Ovary (tissue), 9 donors: Measurements from ENCODE around the gene TRIB2. TPM values are rescaled to one million over a fixed set of nuclear protein-coding genes. Genes with fewer than 3 reads are reported as not detected.

ENCODE experiments used
- DNase-seq, 5 donors: peaks; one replicate each; pipeline ENCODE4 v3.0.0-alpha.2; 2019 to 2020
- H3K27ac ChIP-seq, 2 donors: fragments of 200-600 bp; one replicate each; pipeline versions ENCODE4 v1.5.1 to v1.8.0; 2019 to 2022
- H3K27me3 ChIP-seq: fragments of 200-600 bp; one replicate; pipeline ENCODE4 v1.8.0; 2022
- H3K36me3 ChIP-seq: fragments of 200-600 bp; sonication (generic); one replicate; pipeline ENCODE4 v1.5.1; 2019
- H3K4me1 ChIP-seq: one replicate; pipeline ENCODE4 v1.8.1; 2013; ENCODE audit warnings: mild to moderate bottlenecking, moderate library complexity; ENCODE audit not compliant: insufficient read depth
- H3K4me3 ChIP-seq: fragments of 200-600 bp; sonication (generic); one replicate; pipeline ENCODE4 v1.5.1; 2017
- H3K9me3 ChIP-seq, 2 donors: fragments of 200-600 bp in 1 of 2; sonication (generic) in 1 of 2; one replicate each; pipeline versions ENCODE4 v1.5.1 to v1.8.1; 2013 to 2019; ENCODE audit warnings: mild to moderate bottlenecking in 1 of 2, moderate library complexity in 1 of 2
- CTCF ChIP-seq, 3 donors: fragments of 450-650 bp in 2 of 3; fragments of 200-600 bp in 1 of 3; IDR thresholded peaks; one replicate each; pipeline versions ENCODE4 v1.5.1 to v1.8.0; 2016 to 2022; ENCODE audit warnings: antibody characterized with exemption in 3 of 3, mild to moderate bottlenecking in 1 of 3
- EP300 ChIP-seq: sonication (generic); formaldehyde crosslinking; IDR thresholded peaks from one replicate; pipeline ENCODE4 v1.6.1; 2017; ENCODE audit warnings: antibody characterized with exemption
- POLR2A ChIP-seq: fragments of 450-650 bp; IDR thresholded peaks from one replicate; pipeline ENCODE4 v1.6.1; 2017; ENCODE audit warnings: antibody characterized with exemption, mild to moderate bottlenecking, moderate library complexity
- WGBS, 3 donors: extraction: QIAGEN DNeasy Blood & Tissue Kit in 1 of 3; methylation state at CpG; one replicate each; pipeline versions ENCODE4 v1.1.5 to v1.1.7; 2013 to 2017; 5-methylcytosine and 5-hydroxymethylcytosine counted together
- intact Hi-C, 4 donors: fragments of 100-400 bp; cut with DNase I; formaldehyde crosslinking; loops; one replicate each; pipeline versions ENCODE4 v1.11.0 to v1.15.1; 2022 to 2023
- polyA plus RNA-seq, 2 donors: library from polyadenylated mRNA; stranded (reverse); fragments of 200-250 nt in 1 of 2; fragments of 350-450 nt in 1 of 2; fragmentation: Illumina TruSeq in 1 of 2; extraction: RNeasy Lipid Tissue Mini Kit (QIAGEN cat#74804) in 1 of 2; gene quantifications; one replicate each; pipeline ENCODE4 v1.2.3, GENCODE V29; 2013 to 2014
- total RNA-seq, 7 donors: library from RNA; depleted of rRNA in 2 of 7; stranded (reverse); fragments of >200 nt in 2 of 7; fragmentation: NEBNext Ultra II Directional in 3 of 7; extraction: Animal tissue kit (Norgen Biotek cat#: 25700) in 3 of 7; gene quantifications; one replicate each; pipeline versions ENCODE4 v1.1.0 to v1.2.4, GENCODE V29; 2016 to 2023
- donor health status: DM: no; HTN: no; CAD: no; lungs with moderate emphysema.
- donor health status: DM: no; HTN: no; CAD: no.
- donor health status: Bipolar disorder and iron deficiency.
- donor health status: DM: yes; HTN: yes; CAD: no.
- donor health status: DM: no; HTN: no; CAD: no.
- donor health status: DM: yes; HTN: yes; CAD: no.

Gene TRIB2
- total and polyA plus RNA-seq, 9 donors: 60.4 to 209 (median 94.7) TPM

- Histone ChIP-seq H3K9me3 (no peaks in the 10 kb centered on the region), H3K36me3 (no peaks in the 10 kb centered on the region), H3K4me3 (no peak overlapping the region), H3K27me3 (no peaks in the 10 kb centered on the region), H3K4me1 (peaks cover 12% of the 10 kb centered on the region), H3K27ac (peak overlapping the region in 1 of 2 donors; percentile 42)
- 47 to 59% (median 51%) methylated on average over 4 of the region's 4 CpGs for WGBS, 3 donors
- intact Hi-C loops: no loop called here
- TF ChIP-seq POLR2A: no peak
- no peak for TF ChIP-seq EP300
- no peak for TF ChIP-seq CTCF (IDR thresholded peaks at IDR 0.05)
- no peak for DNase-seq
Observed at GRCh38 chr2:12674644-12675328, 42.0 kb upstream of the TRIB2 start.

GRCh38 chr2:12675352-12675795, 41.4 kb upstream of the TRIB2 start:
- Histone ChIP-seq H3K27me3 (no peaks in the 10 kb centered on the region), H3K9me3 (no peaks in the 10 kb centered on the region), H3K36me3 (no peaks in the 10 kb centered on the region), H3K27ac (peak overlapping the region in 1 of 2 donors; percentile 42), H3K4me3 (no peak overlapping the region), H3K4me1 (peaks cover 12% of the 10 kb centered on the region)
- intact Hi-C loops: no loop called here
- WGBS, 3 donors: 76 to 84% (median 78%) methylated on average over 6 to 7 of the region's 7 CpGs
- TF ChIP-seq EP300: no peak
- no peak for TF ChIP-seq CTCF (IDR thresholded peaks at IDR 0.05)
- TF ChIP-seq POLR2A: no peak
- DNase-seq: no peak

- DNase-seq: no peak
- Histone ChIP-seq H3K27me3 (no peaks in the 10 kb centered on the region), H3K27ac (no peak overlapping the region), H3K4me1 (peaks cover 12% of the 10 kb centered on the region), H3K36me3 (no peaks in the 10 kb centered on the region), H3K4me3 (no peak overlapping the region), H3K9me3 (no peaks in the 10 kb centered on the region)
- intact Hi-C loops: no loop called here
- WGBS, 3 donors: 93 to 95% (median 94%) methylated on average over 5 of the region's 5 CpGs
- TF ChIP-seq POLR2A (no peak), CTCF (IDR thresholded peaks at IDR 0.05) (no peak)
Observed at GRCh38 chr2:12675801-12676200, 40.9 kb upstream of the TRIB2 start.

- DNase-seq: no peak
- H3K36me3 ChIP-seq: no peaks in the 10 kb centered on the region
- H3K27ac ChIP-seq: no peak overlapping the region
- 94 to 97% (median 95%) methylated on average over 4 of the region's 4 CpGs for WGBS, 3 donors
- peaks cover 12% of the 10 kb centered on the region for H3K4me1 ChIP-seq
- TF ChIP-seq EP300 (no peak), CTCF (IDR thresholded peaks at IDR 0.05) (no peak), POLR2A (no peak)
- H3K4me3 ChIP-seq: no peak overlapping the region
- no peaks in the 10 kb centered on the region for H3K27me3 ChIP-seq
- intact Hi-C loops: no loop called here
- H3K9me3 ChIP-seq: no peaks in the 10 kb centered on the region
Observed at GRCh38 chr2:12676771-12677170, 40.0 kb upstream of the TRIB2 start.
